ENCODE results near the gene FBXO44. TPM values are rescaled to one million over a fixed set of nuclear protein-coding genes. Genes with fewer than 3 reads are reported as not detected.

Gene FBXO44
- polyA plus RNA-seq, 4 donors = 11.0 to 32.4 (median 27.8) TPM

GRCh38 chr1:11654939-11655808 lies 497 bp downstream of the FBXO44 start:
- no peak for FAIRE-seq
- H3K36me3 ChIP-seq (ENCODE audit: control insufficient read depth in 3 of 3, insufficient read depth in 2 of 3, low read depth in 1 of 3, low read length in 3 of 3) = peaks cover 0 to 34% (median 0%) of the 10 kb centered on the region in 3 donors

DNA sequence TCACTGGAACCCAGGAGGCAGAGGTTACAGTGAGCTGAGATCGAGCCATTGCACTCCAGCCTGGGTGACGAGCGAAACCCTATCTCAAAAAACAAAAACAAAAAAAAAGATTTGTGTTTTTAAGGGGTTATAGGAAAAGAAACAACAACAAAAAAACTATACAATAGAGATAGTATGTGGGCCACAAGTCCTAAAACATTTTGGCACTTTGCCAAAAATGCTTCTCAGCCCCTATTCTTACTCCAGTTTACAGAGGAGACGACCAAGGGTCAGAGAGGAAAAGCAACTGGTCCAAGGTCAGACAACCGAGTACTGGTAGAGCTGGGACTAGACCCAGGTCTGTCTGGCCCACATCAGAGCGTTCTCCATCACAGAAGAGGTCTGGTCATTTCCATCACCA lies 3.0 kb downstream of the FBXO44 start:
- no peak for DNase-seq
- Histone ChIP-seq H3K4me3 (ENCODE audit: low read depth in 1 of 3, low read length in 3 of 3) (no peak overlapping the region), H3K9me3 (ENCODE audit: control insufficient read depth in 2 of 2, insufficient read depth in 1 of 2, low read depth in 1 of 2, low read length in 1 of 2) (no peaks in the 10 kb centered on the region), H3K27me3 (ENCODE audit: control insufficient read depth in 3 of 3, insufficient read depth in 3 of 3, low read length in 3 of 3) (peaks cover 0 to 2% (median 0%) of the 10 kb centered on the region in 3 donors), H3K36me3 (ENCODE audit: control insufficient read depth in 3 of 3, insufficient read depth in 2 of 3, low read depth in 1 of 3, low read length in 3 of 3) (peaks cover 0 to 46% (median 0%) of the 10 kb centered on the region in 3 donors), H3K4me1 (ENCODE audit: control insufficient read depth in 3 of 3, insufficient read depth in 2 of 3, low read depth in 1 of 3, low read length in 2 of 3) (peaks cover 0 to 18% (median 7%) of the 10 kb centered on the region in 3 donors), H3K27ac (ENCODE audit: low read depth in 1 of 3, low read length in 2 of 3) (no peak overlapping the region)
- WGBS, 3 donors = 64 to 83% (median 70%) methylated on average over 6 of the region's 6 CpGs
- FAIRE-seq = no peak

More at GRCh38 chr1:11654939-11655808, 497 bp downstream of the FBXO44 start:
- H3K9me3 ChIP-seq (ENCODE audit: control insufficient read depth in 2 of 2, insufficient read depth in 1 of 2, low read depth in 1 of 2, low read length in 1 of 2) = no peaks in the 10 kb centered on the region
- H3K4me3 ChIP-seq (ENCODE audit: low read depth in 1 of 3, low read length in 3 of 3) = peak overlapping the region; percentile 45 to 75 (median 52)
- H3K4me1 ChIP-seq (ENCODE audit: control insufficient read depth in 3 of 3, insufficient read depth in 2 of 3, low read depth in 1 of 3, low read length in 2 of 3) = peaks cover 0 to 36% (median 7%) of the 10 kb centered on the region in 3 donors
- 3 to 14% (median 7%) methylated on average over 19 to 45 of the region's 45 CpGs for WGBS, 3 donors
- DNase-seq = peak in 1 of 2 donors; percentile 30
- peaks cover 0 to 7% (median 0%) of the 10 kb centered on the region in 3 donors for H3K27me3 ChIP-seq (ENCODE audit: control insufficient read depth in 3 of 3, insufficient read depth in 3 of 3, low read length in 3 of 3)
- no peak overlapping the region for H3K27ac ChIP-seq (ENCODE audit: low read depth in 1 of 3, low read length in 2 of 3)

- H3K36me3 ChIP-seq (ENCODE audit: control insufficient read depth in 3 of 3, insufficient read depth in 2 of 3, low read depth in 1 of 3, low read length in 3 of 3) = peaks cover 0 to 47% (median 0%) of the 10 kb centered on the region in 3 donors
- 88 to 91% (median 90%) methylated on average over 23 of the region's 23 CpGs for WGBS, 3 donors
- no peak for DNase-seq
- no peaks in the 10 kb centered on the region for H3K9me3 ChIP-seq (ENCODE audit: control insufficient read depth in 2 of 2, insufficient read depth in 1 of 2, low read depth in 1 of 2, low read length in 1 of 2)
- no peak for FAIRE-seq
- H3K4me3 ChIP-seq (ENCODE audit: low read depth in 1 of 3, low read length in 3 of 3) = no peak overlapping the region
- H3K27ac ChIP-seq (ENCODE audit: low read depth in 1 of 3, low read length in 2 of 3) = no peak overlapping the region
- peaks cover 0 to 2% (median 0%) of the 10 kb centered on the region in 3 donors for H3K27me3 ChIP-seq (ENCODE audit: control insufficient read depth in 3 of 3, insufficient read depth in 3 of 3, low read length in 3 of 3)
- peaks cover 0 to 13% (median 7%) of the 10 kb centered on the region in 3 donors for H3K4me1 ChIP-seq (ENCODE audit: control insufficient read depth in 3 of 3, insufficient read depth in 2 of 3, low read depth in 1 of 3, low read length in 2 of 3)
Measured at GRCh38 chr1:11658542-11658941, 3.9 kb downstream of the FBXO44 start.

DNA sequence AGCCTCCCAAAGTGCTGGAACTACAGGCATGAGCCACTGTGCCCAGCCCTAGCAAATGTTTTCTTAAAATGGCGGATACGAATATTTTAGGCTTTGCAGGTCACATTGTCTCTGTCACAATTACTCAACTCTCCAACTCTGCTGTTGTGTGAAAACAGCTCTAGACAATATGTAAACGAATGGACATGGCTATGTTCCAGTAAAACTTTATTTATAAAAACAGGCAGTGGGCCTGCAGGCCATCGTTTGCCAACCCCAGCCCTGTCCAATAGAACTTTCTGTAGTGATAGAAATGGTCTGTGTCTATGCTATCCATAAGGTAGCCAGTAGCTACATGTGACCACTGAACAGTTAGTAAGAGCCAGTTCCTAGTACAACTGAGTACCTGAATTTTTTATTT lies 5.1 kb downstream of the FBXO44 start:
- DNase-seq (no peak), FAIRE-seq (no peak)
- Histone ChIP-seq H3K36me3 (ENCODE audit: control insufficient read depth in 3 of 3, insufficient read depth in 2 of 3, low read depth in 1 of 3, low read length in 3 of 3) (peaks cover 0 to 47% (median 0%) of the 10 kb centered on the region in 3 donors), H3K9me3 (ENCODE audit: control insufficient read depth in 2 of 2, insufficient read depth in 1 of 2, low read depth in 1 of 2, low read length in 1 of 2) (no peaks in the 10 kb centered on the region), H3K4me3 (ENCODE audit: low read depth in 1 of 3, low read length in 3 of 3) (no peak overlapping the region), H3K4me1 (ENCODE audit: control insufficient read depth in 3 of 3, insufficient read depth in 2 of 3, low read depth in 1 of 3, low read length in 2 of 3) (peaks cover 0 to 12% (median 7%) of the 10 kb centered on the region in 3 donors), H3K27me3 (ENCODE audit: control insufficient read depth in 3 of 3, insufficient read depth in 3 of 3, low read length in 3 of 3) (no peaks in the 10 kb centered on the region), H3K27ac (ENCODE audit: low read depth in 1 of 3, low read length in 2 of 3) (no peak overlapping the region)
- WGBS, 3 donors = 80 to 89% (median 83%) methylated on average over 4 of the region's 4 CpGs

DNA sequence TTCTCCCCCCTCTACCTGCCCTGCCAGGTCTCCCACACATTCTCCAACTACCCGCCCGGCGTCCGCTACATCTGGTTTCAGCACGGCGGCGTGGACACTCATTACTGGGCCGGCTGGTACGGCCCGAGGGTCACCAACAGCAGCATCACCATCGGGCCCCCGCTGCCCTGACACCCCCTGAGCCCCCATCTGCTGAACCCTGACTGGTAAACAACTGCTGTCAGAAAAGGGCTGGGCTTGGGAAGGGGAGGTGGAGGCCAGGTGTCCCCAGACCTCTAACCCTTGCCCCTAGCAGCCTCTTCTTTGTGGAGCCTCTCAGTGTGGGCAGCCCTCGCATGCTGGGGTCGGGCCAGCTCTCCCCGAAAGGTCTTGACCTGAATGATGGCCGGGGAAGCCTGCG lies 6.4 kb downstream of the FBXO44 start:
- H3K27me3 ChIP-seq (ENCODE audit: control insufficient read depth in 3 of 3, insufficient read depth in 3 of 3, low read length in 3 of 3) = no peaks in the 10 kb centered on the region
- WGBS, 3 donors = 88 to 91% (median 89%) methylated on average over 17 of the region's 17 CpGs
- H3K36me3 ChIP-seq (ENCODE audit: control insufficient read depth in 3 of 3, insufficient read depth in 2 of 3, low read depth in 1 of 3, low read length in 3 of 3) = peaks cover 0 to 44% (median 0%) of the 10 kb centered on the region in 3 donors
- FAIRE-seq = no peak
- no peak overlapping the region for H3K27ac ChIP-seq (ENCODE audit: low read depth in 1 of 3, low read length in 2 of 3)
- peaks cover 0 to 4% (median 0%) of the 10 kb centered on the region in 3 donors for H3K4me1 ChIP-seq (ENCODE audit: control insufficient read depth in 3 of 3, insufficient read depth in 2 of 3, low read depth in 1 of 3, low read length in 2 of 3)
- no peak overlapping the region for H3K4me3 ChIP-seq (ENCODE audit: low read depth in 1 of 3, low read length in 3 of 3)
- DNase-seq = no peak
- H3K9me3 ChIP-seq (ENCODE audit: control insufficient read depth in 2 of 2, insufficient read depth in 1 of 2, low read depth in 1 of 2, low read length in 1 of 2) = no peaks in the 10 kb centered on the region

- WGBS, 3 donors = 1 to 3% (median 1%) methylated on average over 34 to 66 of the region's 66 CpGs
- peak overlapping the region; percentile 62 to 80 (median 76) for H3K4me3 ChIP-seq (ENCODE audit: low read depth in 1 of 3, low read length in 3 of 3)
- FAIRE-seq = no peak
- no peaks in the 10 kb centered on the region for H3K9me3 ChIP-seq (ENCODE audit: control insufficient read depth in 2 of 2, insufficient read depth in 1 of 2, low read depth in 1 of 2, low read length in 1 of 2)
- DNase-seq = peak; percentile 52 to 78
- peaks cover 0 to 34% (median 0%) of the 10 kb centered on the region in 3 donors for H3K36me3 ChIP-seq (ENCODE audit: control insufficient read depth in 3 of 3, insufficient read depth in 2 of 3, low read depth in 1 of 3, low read length in 3 of 3)
- peaks cover 0 to 7% (median 0%) of the 10 kb centered on the region in 3 donors for H3K4me1 ChIP-seq (ENCODE audit: control insufficient read depth in 3 of 3, insufficient read depth in 2 of 3, low read depth in 1 of 3, low read length in 2 of 3)
- H3K27ac ChIP-seq (ENCODE audit: low read depth in 1 of 3, low read length in 2 of 3) = peak overlapping the region; percentile 74 to 82 (median 81)
- H3K27me3 ChIP-seq (ENCODE audit: control insufficient read depth in 3 of 3, insufficient read depth in 3 of 3, low read length in 3 of 3) = no peaks in the 10 kb centered on the region
Measured at GRCh38 chr1:11664336-11665065, 9.8 kb downstream of the FBXO44 start.

DNA sequence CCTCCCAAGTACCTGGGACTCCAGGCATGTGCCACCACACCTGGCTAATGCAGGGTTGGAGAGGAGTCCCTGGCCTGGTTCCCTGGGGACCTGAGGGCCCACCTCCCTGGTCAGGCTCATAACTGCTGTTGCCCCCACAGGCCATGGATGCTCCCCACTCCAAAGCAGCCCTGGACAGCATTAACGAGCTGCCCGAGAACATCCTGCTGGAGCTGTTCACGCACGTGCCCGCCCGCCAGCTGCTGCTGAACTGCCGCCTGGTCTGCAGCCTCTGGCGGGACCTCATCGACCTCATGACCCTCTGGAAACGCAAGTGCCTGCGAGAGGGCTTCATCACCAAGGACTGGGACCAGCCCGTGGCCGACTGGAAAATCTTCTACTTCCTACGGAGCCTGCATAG lies 13.8 kb downstream of the FBXO44 start:
- WGBS, 3 donors = 85 to 92% (median 88%) methylated on average over 14 of the region's 14 CpGs
- FAIRE-seq = no peak

DNA sequence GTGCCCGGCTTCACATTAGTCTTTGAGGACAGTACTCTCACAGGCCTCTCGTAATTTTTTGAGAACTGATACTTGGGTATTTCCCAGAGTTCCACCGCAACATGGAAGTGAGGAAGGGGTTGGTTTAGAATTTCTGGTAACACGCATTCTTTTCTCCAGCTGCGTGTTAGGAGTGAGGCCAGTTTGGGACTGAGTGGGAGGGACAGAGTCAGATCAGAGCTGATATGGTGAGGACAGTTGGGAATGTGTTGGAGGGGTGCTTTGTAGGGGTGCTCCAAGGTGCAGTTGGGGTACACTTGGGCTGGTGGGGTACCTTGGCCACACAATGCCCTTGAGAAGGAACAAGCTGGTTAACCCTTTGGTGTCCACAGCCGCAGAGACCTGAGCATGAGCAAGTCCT lies 16.1 kb downstream of the FBXO44 start:
- no peaks in the 10 kb centered on the region for H3K9me3 ChIP-seq (ENCODE audit: control insufficient read depth in 2 of 2, insufficient read depth in 1 of 2, low read depth in 1 of 2, low read length in 1 of 2)
- peaks cover 0 to 55% (median 5%) of the 10 kb centered on the region in 3 donors for H3K36me3 ChIP-seq (ENCODE audit: control insufficient read depth in 3 of 3, insufficient read depth in 2 of 3, low read depth in 1 of 3, low read length in 3 of 3)
- H3K27me3 ChIP-seq (ENCODE audit: control insufficient read depth in 3 of 3, insufficient read depth in 3 of 3, low read length in 3 of 3) = no peaks in the 10 kb centered on the region
- FAIRE-seq (no peak), DNase-seq (no peak)
- peak overlapping the region in 1 of 3 donors; percentile 75 for H3K27ac ChIP-seq (ENCODE audit: low read depth in 1 of 3, low read length in 2 of 3)
- no peak overlapping the region for H3K4me3 ChIP-seq (ENCODE audit: low read depth in 1 of 3, low read length in 3 of 3)
- WGBS, 3 donors = 64 to 86% (median 76%) methylated on average over 6 of the region's 6 CpGs
- H3K4me1 ChIP-seq (ENCODE audit: control insufficient read depth in 3 of 3, insufficient read depth in 2 of 3, low read depth in 1 of 3, low read length in 2 of 3) = peaks cover 0 to 20% (median 2%) of the 10 kb centered on the region in 3 donors

More for the DNA sequence above, 13.8 kb downstream of the FBXO44 start:
- no peak for DNase-seq
- Histone ChIP-seq H3K36me3 (ENCODE audit: control insufficient read depth in 3 of 3, insufficient read depth in 2 of 3, low read depth in 1 of 3, low read length in 3 of 3) (peaks cover 0 to 35% (median 0%) of the 10 kb centered on the region in 3 donors), H3K27me3 (ENCODE audit: control insufficient read depth in 3 of 3, insufficient read depth in 3 of 3, low read length in 3 of 3) (no peaks in the 10 kb centered on the region), H3K9me3 (ENCODE audit: control insufficient read depth in 2 of 2, insufficient read depth in 1 of 2, low read depth in 1 of 2, low read length in 1 of 2) (no peaks in the 10 kb centered on the region), H3K4me1 (ENCODE audit: control insufficient read depth in 3 of 3, insufficient read depth in 2 of 3, low read depth in 1 of 3, low read length in 2 of 3) (peaks cover 0 to 24% (median 2%) of the 10 kb centered on the region in 3 donors), H3K27ac (ENCODE audit: low read depth in 1 of 3, low read length in 2 of 3) (no peak overlapping the region), H3K4me3 (ENCODE audit: low read depth in 1 of 3, low read length in 3 of 3) (no peak overlapping the region)

Data from small intestine (tissue), 7 donors.